GM19452 (cell line): ENCODE measurements around the gene ABI2.
"Not testable (repeated sequence)": the region's sequence is repeated elsewhere in the genome, so short reads cannot be mapped to it uniquely, and the experiment has no call there.

Source experiments
- ATAC-seq: cut with Tn5 transposase; IDR thresholded peaks from one replicate; pipeline ENCODE4 v1.9.1; 2021; ENCODE audit not compliant: unreplicated experiment

The ABI2 gene

DNA sequence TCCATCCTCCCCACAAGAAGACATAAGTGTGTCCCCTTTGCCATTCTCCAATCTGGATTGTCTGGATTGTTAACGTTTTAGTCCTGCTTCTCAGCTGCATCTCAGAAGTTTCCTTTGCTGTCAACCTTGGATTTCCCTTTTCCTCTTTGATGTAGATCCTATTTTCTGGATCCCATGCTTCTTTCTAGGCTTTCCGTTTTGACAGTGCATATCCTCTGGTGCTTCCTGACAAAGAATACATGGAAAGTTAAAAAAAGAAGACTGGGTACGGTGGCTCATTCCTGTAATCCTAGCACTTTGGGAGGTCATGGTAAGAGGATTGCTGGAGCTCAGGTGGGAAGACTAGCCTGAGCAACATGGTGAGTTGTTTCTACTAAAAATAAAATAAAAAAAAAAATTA is 26.8 kb downstream of the ABI2 start:
- ATAC-seq = no peak

DNA sequence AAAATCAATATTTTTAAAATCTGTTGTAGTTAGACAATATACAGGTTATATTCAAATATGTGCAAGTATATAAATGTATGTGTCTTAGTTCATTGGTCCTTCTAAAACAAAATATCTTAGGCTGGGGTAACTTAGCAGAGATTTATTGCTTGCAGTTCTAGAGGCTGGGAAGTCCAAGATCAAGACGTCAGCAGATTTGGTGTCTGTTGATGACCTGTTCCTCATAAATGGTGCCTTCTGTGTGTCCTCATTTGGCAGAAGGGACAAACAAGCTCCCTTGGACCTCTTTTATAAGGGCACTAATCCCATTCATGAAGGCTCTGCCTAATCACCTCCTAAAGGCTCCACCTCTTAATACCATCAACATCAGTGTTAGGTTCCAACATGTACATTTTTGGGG is 31.3 kb downstream of the ABI2 start:
- no peak for ATAC-seq

DNA sequence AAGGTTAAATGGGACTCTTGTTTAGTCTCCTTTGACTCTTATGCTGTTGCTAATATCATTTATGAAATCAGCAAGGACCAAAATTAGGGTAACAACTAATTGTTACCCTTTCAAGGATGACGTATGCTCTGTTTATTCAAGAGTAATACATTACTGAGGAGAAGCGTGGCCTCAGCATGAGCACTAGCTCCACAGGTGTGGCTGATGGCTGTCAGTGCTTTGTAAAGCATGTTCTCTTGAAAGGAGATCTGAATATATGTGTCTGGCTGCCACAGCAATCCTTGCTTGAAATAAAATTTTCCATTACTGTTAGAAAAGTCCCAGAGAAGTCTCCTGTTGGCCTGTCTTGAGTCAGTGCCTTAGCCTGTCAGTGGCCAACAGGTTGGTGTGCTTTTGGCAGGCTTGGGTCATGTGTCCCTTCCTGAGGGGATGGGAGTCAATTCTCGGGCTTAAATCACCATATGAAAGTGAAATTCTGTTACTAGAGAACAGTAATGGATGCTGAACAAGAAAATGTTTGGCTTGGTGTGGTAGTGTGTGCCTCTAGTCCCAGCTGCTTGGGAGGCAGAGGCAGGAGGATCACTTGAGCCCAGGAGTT is 32.7 kb downstream of the ABI2 start:
- no peak for ATAC-seq

DNA sequence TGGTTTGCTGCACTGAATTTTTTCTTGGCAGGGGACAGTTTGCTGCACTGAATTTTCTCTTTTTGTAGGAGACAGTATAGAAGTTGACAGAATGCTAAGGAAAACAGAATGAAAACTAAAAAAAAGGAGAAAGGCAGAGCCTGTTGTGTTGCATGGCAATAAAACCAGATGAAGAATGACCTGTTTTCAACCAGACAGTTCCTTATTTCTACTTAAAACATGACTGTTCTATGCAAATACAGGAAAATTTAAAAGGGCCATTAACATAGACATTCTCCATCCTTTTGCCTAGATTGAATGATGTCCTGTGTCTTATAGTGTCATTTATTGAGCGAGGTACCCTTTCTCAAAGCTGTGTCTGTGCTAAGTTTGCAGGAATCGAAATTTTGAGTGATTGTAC is 33.3 kb downstream of the ABI2 start:
- no peak for ATAC-seq

DNA sequence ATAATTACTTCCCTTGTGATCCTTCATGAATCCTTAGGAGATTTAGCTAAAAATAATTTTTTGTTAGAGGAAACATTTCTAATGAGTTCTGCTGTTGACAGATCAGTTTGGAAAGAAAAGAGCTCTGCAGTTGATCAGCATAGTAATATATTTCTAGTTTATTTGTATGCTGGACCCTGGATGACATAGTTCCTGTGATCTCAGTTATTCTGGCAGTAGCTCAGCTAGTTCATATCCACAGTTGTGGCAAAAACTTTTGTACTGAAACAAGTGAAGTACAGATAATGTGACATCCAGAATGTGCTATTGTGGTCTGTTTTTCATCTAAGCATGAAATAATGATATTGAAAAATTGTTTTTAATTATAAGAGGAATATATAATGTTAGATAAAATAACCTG is 33.7 kb downstream of the ABI2 start:
- ATAC-seq = no peak

DNA sequence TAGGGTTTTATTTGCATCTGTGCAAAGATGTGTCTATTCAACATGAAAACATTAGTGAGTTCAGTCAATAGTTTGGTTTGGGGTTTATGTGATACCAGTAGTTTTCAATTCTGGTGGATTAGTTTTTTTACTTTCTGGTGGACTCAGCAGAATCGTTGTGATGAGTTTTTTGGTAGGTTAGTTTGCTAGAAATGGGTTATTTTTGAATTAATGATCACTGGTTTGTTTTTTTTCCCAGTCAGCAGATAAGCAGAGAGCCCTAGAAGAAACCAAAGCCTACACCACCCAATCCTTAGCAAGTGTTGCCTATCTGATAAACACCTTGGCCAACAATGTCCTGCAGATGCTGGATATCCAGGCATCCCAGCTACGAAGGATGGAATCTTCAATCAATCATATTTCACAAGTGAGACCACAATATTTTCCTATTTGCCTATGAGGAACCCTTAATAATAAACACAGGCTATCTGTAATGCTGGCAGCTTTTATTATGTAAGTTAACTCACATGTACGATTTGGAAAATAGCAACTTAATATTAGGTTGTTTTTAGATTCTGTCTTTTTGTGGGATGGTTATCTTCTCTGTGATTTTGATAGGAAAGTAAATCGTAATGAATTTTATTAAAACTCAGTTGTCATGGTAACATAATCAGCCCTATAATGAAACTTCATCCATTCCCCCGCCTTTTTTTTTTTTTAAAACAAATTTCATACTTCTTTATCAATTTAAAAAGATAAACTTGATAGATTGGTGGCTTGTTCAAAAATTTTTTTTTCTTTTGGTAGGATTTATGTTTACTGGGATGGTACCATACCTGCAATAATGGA is 38.7 kb downstream of the ABI2 start:
- no peak for ATAC-seq

DNA sequence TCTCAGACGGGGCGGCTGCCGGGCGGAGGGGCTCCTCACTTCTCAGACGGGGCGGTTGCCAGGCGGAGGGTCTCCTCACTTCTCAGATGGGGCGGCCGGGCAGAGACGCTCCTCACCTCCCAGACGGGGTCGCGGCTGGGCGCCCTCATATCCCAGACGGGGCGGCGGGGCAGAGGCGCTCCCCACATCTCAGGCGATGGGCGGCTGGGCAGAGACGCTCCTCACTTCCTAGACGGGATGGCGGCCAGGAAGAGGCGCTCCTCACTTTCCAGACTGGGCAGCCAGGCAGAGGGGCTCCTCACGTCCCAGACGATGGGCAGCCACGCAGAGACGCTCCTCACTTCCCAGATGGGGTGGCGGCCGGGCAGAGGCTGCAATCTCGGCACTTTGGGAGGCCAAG is 44.5 kb downstream of the ABI2 start:
- ATAC-seq = not testable (repeated sequence)

DNA sequence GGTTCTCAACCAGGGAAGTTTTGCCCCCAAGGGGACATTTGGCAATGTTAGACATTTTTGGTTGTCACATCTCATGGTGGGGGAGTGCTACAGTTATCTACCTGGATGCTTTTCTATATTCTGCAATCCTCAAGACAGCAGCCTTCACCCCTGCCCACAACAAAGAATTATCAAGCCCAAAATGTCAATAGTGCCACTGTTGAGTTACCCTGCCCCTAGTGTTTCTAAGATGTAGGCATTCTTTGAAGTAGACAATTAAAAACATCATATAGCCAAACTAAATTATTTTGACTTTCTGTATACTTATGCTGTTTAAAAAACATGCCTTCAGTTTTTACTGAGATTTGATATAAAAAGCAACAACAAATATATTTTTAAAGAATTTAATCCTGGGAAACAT is 48.0 kb downstream of the ABI2 start:
- no peak for ATAC-seq

DNA sequence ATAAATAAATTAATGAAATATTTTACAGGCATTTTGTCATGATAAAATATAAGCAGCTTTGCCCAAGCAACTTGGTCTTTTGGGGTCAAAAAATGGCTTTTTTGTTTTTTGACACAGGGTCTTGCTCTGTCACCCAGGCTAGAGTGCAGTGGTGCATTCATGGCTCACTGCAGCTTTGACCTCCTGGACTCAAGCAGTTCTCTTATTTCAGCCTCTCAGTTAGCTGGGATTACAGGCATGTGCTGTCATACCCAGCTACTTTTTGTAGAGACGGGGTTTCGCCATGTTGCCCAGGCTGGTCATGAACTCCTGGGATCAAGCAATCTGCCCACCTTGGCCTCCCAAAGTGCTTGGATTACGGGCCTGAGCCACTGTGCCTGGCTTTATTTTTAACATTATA is 51.0 kb downstream of the ABI2 start:
- ATAC-seq = no peak

DNA sequence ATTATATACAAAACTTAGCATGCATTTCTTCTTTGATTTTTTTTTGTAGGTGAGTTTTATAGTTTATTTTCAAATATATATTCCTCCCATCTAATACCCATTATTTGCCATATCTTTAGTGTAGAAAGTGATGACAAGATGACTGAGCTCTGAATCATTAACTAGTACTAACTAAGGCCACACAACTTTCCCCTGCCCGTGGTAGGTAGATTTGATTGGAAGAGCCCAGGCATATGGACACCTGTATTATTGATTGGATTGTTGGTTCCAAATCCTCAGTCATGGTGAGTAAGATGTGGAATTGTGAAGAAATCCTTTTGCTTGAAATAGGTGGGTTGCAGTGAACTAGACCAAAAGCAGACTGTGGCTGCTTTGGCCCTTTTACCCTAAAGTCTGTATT is 54.8 kb downstream of the ABI2 start:
- ATAC-seq = no peak

DNA sequence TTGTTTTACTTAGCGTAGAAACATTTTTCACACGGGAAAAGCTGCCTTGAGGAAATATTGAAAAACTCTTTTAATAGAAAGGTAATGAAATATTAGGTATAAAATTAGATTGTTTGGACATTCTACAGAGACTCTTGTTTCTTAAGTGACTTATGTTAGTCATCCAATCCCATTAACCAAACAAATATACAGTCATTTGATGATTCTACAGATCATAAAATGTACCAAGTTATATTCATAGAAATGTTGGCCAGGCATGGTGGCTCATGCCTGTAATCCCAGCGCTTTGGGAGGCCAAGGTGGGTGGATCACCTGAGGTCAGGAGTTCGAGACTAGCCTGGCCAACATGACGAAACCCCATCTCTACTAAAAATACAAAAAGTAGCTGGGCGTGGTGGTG is 60.0 kb downstream of the ABI2 start:
- ATAC-seq = not testable (repeated sequence)

DNA sequence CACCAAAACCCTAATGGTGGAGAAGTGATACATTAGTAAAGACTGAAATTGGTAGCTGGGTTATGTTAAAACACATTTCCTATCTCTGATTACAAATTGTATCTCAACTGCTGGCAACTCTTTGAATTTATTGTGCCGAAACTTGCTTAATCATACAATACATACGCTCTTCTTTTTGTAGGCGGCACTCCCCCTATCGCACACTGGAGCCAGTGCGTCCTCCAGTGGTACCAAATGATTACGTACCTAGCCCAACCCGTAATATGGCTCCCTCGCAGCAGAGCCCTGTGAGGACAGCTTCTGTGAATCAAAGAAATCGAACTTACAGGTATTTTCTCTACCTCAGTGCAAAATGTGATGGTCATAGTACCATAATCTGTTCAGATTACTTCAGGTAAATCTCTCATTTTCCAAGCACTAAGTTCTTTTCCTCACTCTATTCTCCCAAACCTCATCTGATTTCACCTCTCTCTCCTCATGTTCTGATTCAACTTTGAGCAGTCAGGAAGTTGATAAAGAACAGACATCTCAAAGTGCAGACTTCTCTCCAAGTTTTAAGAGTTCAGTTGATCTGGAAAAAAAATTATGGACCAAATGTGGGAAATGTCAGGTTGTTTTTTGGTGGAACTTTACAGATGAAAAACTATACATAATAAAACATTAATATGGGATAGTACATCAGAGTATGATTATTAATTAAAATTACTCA is 66.5 kb downstream of the ABI2 start:
- ATAC-seq = no peak

DNA sequence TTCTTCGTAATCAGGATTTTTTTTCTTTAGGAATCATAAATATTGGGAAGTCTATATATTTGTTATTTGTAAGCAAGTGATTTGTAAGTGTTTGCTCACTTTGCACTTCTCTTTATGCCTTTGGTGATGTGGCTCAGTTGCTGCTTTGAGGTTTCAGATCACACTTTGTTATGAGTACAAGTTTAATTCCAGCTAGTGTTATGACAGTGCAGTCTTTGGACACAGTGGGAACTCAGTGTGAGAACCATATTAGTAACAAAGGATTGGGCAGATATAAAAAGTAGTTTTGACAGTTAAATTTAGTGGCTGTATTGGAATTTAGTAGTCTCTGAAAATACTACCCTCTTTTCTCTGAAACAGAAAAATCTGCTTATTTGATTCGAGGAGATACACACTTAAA is 67.7 kb downstream of the ABI2 start:
- no peak for ATAC-seq

DNA sequence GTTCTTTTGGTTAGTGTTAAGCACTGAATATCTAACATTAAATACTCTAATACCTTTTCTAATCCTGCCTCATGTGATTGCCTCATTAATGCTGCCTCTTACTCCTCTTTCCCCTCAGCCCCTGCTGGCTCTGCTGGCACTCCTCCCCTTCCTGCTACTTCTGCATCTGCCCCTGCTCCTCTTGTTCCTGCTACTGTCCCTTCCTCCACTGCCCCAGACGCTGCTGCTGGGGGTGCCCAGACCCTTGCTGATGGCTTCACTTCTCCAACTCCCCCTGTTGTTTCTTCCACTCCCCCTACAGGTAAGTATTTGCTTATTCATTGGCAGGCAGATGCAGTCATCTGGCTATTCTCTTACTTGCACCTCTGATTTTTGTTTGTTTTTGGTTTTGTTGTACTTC is 68.5 kb downstream of the ABI2 start:
- no peak for ATAC-seq

DNA sequence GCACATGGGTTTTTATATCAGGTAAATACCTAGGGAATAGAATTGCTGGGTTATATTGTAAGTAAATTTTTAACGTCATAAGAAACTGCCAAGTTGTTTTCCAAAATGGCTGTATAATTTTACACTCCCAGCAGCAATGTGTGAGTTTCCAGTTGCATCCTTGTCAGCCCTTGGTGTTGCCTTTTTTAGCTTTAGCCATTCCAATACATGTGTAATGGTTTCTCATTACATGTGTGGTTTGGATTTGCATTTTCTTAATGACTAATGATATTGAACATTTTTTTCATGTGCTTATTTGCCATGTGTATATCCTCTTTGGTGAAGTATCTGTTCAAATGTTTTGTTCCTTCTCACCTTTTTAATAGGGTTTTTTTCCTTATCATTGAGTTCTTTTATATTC is 70.8 kb downstream of the ABI2 start:
- no peak for ATAC-seq

DNA sequence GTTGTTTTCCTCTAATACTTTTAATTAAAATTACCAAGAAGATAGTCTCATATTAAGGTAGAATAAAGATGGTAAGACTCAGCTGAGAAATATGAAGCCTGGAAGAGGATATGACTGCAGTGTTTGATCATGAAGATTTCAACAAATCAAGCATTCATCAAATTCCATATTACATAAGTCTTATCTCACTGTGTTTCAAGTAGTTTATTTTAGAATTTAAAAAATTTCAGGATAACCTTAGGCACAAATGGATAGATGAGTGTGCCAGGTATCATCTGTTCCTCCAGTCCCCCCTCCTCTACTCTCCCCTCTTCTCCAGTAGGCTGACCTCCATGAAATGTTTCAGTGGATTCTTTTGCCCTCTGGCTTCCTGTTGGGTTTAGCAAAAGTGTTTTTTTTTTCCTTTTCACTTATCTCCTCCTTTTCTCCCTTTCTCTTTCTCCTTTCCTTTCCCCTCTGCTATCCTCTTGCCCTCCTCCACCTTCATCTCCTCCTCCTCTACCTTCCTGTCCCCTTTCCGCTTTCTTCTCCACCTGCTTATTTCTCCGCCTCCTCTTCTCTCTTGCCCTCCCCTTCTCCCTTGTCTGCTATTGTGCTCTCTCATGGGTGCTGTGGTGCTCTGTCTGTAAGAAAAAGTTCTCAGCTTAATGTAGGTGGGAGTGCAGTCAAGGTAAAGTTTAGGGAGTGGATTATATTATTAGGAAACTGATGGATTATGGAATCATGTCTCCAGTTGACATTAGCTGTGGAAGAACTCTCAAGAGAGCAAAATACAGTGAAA is 72.8 kb downstream of the ABI2 start:
- ATAC-seq = no peak

DNA sequence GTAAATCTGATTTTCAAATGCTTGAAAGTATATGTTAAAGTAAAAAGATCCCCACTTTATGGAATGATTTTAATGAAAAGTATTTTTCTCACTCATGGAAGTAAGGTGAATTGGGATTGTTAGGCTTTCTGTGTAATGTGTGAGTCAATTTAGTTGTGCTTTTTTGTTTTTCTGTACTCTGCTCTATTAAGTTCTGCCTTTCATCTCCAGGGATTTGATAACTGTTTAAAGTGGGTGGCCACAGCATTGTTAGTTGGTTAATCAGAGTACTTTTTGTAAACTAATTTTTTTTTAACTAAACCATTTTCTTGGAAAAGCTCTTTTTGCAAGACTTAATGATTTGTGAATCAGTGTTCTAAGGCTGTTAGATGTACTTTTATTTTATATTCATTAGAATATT is 76.8 kb downstream of the ABI2 start:
- no peak for ATAC-seq

DNA sequence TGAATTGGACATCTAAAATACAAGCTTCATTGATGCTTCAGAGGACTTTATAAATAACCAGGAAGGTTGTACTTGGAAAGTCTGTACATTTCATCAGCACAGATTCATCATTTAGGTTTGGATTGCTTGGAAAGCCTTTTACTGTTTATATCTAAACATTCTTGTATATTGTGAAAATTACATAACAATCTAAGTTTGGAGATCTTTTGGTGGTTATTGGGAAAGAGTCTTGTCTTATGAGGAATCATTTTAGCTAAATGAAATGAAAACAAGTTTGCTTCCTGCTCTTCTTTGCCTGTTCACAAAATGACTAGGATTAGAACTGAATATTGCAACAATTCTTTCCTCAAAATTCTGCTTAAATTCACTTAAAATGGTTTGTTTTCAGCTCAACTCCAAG is 79.3 kb downstream of the ABI2 start:
- ATAC-seq = no peak

DNA sequence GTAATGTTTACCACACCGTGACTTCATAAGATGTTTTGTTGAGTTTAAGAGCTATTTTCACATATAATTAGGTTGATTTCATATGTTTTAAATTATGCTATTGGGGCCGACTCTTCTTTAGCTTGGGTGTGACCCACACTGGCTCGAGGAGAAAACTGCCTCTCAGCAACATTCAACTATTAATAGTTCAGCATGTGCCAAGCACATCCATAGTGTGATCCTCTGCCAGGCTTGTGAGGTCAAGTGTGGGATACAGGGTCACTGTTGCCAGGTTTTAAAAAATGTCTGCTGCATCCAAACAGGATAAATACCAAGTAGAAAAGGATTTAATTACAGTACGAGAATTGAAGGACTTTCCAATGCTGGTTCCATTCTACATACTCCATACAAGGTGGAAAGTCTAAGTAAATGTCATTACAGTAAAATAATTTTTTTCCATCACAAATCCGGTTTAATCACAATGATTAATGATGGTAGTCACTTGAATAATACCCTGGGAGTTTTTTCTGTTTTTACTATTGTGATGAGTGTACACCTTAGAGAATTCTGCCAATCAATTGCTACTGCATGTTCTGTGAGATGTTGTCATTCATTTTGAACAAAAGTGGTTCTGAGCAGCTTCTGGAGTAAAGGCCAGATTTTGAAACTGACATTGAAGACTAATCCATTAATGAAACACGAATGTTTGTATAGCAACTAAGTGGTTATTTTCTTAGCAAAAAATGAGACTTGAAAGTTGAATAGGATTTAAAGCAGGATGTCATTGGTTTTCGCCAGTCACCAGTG is 84.5 kb downstream of the ABI2 start:
- no peak for ATAC-seq

DNA sequence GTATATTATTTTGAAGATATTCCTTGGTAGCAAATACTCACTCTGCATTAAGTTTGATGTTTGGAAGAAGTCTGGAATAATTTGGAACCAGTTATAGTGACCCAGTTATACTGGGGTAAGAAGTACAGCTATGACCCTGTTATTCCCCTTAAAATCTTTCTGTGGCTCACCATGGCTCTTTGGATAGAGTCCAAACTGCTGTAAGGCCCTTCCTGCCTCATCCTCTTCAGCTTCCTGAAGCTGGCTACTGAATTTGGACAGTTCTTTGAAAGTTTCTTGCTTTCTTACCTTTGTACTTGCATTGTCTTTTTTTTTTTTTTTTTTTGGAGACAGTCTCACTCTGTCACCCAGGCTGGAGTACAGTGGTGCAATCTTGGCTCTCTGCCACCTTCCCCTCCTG is 85.6 kb downstream of the ABI2 start:
- ATAC-seq = no peak

DNA sequence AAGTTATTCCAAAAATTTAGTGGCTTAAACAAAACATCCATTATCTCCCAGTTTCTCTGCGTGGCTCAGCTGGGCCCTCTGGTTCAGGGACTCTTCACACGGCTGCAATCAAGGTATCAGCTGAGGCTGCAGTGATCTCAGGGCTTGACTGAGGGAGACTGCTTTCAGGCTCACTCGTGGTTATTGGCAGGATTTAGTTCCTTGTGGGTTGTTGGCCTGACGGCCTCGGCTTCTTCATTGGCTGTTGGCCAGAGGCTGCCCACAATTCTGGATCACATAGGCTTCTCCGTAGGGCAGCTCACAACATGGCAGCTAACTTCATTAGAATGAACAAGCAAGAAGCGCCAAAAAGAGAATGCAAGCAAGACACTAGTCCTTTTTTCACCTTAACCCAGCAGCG is 90.1 kb downstream of the ABI2 start:
- no peak for ATAC-seq
